Skeletal muscle tissue (tissue), 4 donors: ENCODE results near the gene NLGN3. TPM values are rescaled to one million over a fixed set of nuclear protein-coding genes. Genes with fewer than 3 reads are reported as not detected.
A peak's percentile ranks its signal among the peaks of the same experiment; 100 is the strongest.

ENCODE experiments used
- H3K27ac ChIP-seq: one replicate; pipeline ENCODE4 v1.7.0; 2013; ENCODE audit warnings: mild to moderate bottlenecking, low read depth, low read length, inconsistent platforms
- H3K27me3 ChIP-seq, 3 donors: one replicate each; pipeline ENCODE4 v1.7.0; 2013; ENCODE audit warnings: low read length in 3 of 3; ENCODE audit not compliant: control insufficient read depth in 3 of 3, insufficient read depth in 3 of 3
- H3K36me3 ChIP-seq, 3 donors: one replicate each; pipeline ENCODE4 v1.7.0; 2013; ENCODE audit warnings: low read length in 3 of 3; ENCODE audit not compliant: control insufficient read depth in 3 of 3, insufficient read depth in 3 of 3
- H3K4me1 ChIP-seq, 3 donors: one replicate each; pipeline ENCODE4 v1.7.0; 2013; ENCODE audit warnings: low read length in 3 of 3, mild to moderate bottlenecking in 3 of 3; ENCODE audit not compliant: control insufficient read depth in 3 of 3, insufficient read depth in 3 of 3
- H3K4me3 ChIP-seq, 3 donors: one replicate each; pipeline ENCODE4 v1.7.0; 2013; ENCODE audit warnings: low read length in 3 of 3
- H3K9ac ChIP-seq, 3 donors: one replicate each; pipeline ENCODE4 v1.7.0; 2013; ENCODE audit warnings: low read length in 3 of 3, mild to moderate bottlenecking in 3 of 3, moderate library complexity in 2 of 3, low read depth in 1 of 3
- H3K9me3 ChIP-seq, 3 donors: one replicate each; pipeline ENCODE4 v1.7.0; 2013; ENCODE audit warnings: low read length in 3 of 3; ENCODE audit not compliant: control insufficient read depth in 3 of 3
- total RNA-seq: library from RNA; depleted of rRNA; stranded (reverse); fragments of >200 nt; gene quantifications from one replicate; pipeline ENCODE4 v1.2.3, GENCODE V29; 2014
- donor health status: Osteomylitis.

The NLGN3 gene
- total RNA-seq, 1 donor from 2014 or later: 1.0 TPM

GRCh38 chrX:71117358-71117757 is 27.3 kb upstream of the NLGN3 start:
- no peak overlapping the region for H3K9ac ChIP-seq
- no peaks in the 10 kb centered on the region for H3K27me3 ChIP-seq
- H3K4me3 ChIP-seq: peak overlapping the region in 1 of 3 donors; percentile 20
- H3K9me3 ChIP-seq: peaks cover 0 to 2% (median 0%) of the 10 kb centered on the region in 3 donors
- peaks cover 6 to 13% (median 10%) of the 10 kb centered on the region in 3 donors for H3K4me1 ChIP-seq
- peaks cover 16 to 21% (median 18%) of the 10 kb centered on the region in 3 donors for H3K36me3 ChIP-seq
- H3K27ac ChIP-seq: no peak overlapping the region

GRCh38 chrX:71118032-71118984 is 26.3 kb upstream of the NLGN3 start, which contains the start of gene MED12:
TSS of gene MED12 (plus strand) at chrX:71118596. CDS start at chrX:71118755, 159 bp downstream.
- no peaks in the 10 kb centered on the region for H3K27me3 ChIP-seq
- peaks cover 6 to 13% (median 10%) of the 10 kb centered on the region in 3 donors for H3K4me1 ChIP-seq
- peak within 1 kb of the TSS; percentile 60 to 82 (median 75) for H3K4me3 ChIP-seq
- H3K36me3 ChIP-seq: peaks cover 26 to 31% (median 28%) of the 10 kb centered on the region in 3 donors
- peak within 1 kb of the TSS; percentile 74 to 82 (median 80) for H3K9ac ChIP-seq
- H3K9me3 ChIP-seq: peaks cover 0 to 2% (median 0%) of the 10 kb centered on the region in 3 donors
- H3K27ac ChIP-seq: peak within 1 kb of the TSS; percentile 80

GRCh38 chrX:71118985-71119535 is 25.6 kb upstream of the NLGN3 start:
- peaks cover 33 to 36% (median 36%) of the 10 kb centered on the region in 3 donors for H3K36me3 ChIP-seq
- no peaks in the 10 kb centered on the region for H3K27me3 ChIP-seq
- H3K9ac ChIP-seq: peak overlapping the region; percentile 72 to 82 (median 74)
- peaks cover 0 to 2% (median 0%) of the 10 kb centered on the region in 3 donors for H3K9me3 ChIP-seq
- H3K27ac ChIP-seq: peak overlapping the region; percentile 80
- peak overlapping the region; percentile 60 to 82 (median 75) for H3K4me3 ChIP-seq
- peaks cover 6 to 13% (median 10%) of the 10 kb centered on the region in 3 donors for H3K4me1 ChIP-seq

- Histone ChIP-seq H3K9ac (no peak overlapping the region), H3K27me3 (peaks cover 0 to 4% (median 0%) of the 10 kb centered on the region in 3 donors), H3K36me3 (peaks cover 69 to 88% (median 83%) of the 10 kb centered on the region in 3 donors), H3K9me3 (no peaks in the 10 kb centered on the region), H3K4me1 (no peaks in the 10 kb centered on the region), H3K27ac (no peak overlapping the region), H3K4me3 (no peak overlapping the region)
Measured at GRCh38 chrX:71128166-71128833, 16.3 kb upstream of the NLGN3 start.

GRCh38 chrX:71128915-71129765 is 15.5 kb upstream of the NLGN3 start:
- H3K9me3 ChIP-seq: no peaks in the 10 kb centered on the region
- no peak overlapping the region for H3K9ac ChIP-seq
- no peaks in the 10 kb centered on the region for H3K4me1 ChIP-seq
- H3K27ac ChIP-seq: no peak overlapping the region
- peaks cover 64 to 83% (median 76%) of the 10 kb centered on the region in 3 donors for H3K36me3 ChIP-seq
- no peak overlapping the region for H3K4me3 ChIP-seq
- H3K27me3 ChIP-seq: peaks cover 0 to 4% (median 0%) of the 10 kb centered on the region in 3 donors

- Histone ChIP-seq H3K27me3 (peaks cover 0 to 4% (median 0%) of the 10 kb centered on the region in 3 donors), H3K9ac (no peak overlapping the region), H3K36me3 (peaks cover 62 to 76% (median 65%) of the 10 kb centered on the region in 3 donors), H3K9me3 (no peaks in the 10 kb centered on the region), H3K27ac (no peak overlapping the region), H3K4me3 (no peak overlapping the region), H3K4me1 (no peaks in the 10 kb centered on the region)
Measured at GRCh38 chrX:71131510-71131909, 13.1 kb upstream of the NLGN3 start.

GRCh38 chrX:71140440-71140839 is 4.2 kb upstream of the NLGN3 start:
- no peaks in the 10 kb centered on the region for H3K27me3 ChIP-seq
- H3K4me1 ChIP-seq: peaks cover 2 to 15% (median 6%) of the 10 kb centered on the region in 3 donors
- H3K4me3 ChIP-seq: no peak overlapping the region
- H3K9me3 ChIP-seq: no peaks in the 10 kb centered on the region
- H3K27ac ChIP-seq: no peak overlapping the region
- peaks cover 22 to 34% (median 26%) of the 10 kb centered on the region in 3 donors for H3K36me3 ChIP-seq
- no peak overlapping the region for H3K9ac ChIP-seq

GRCh38 chrX:71143508-71143907 is 1.1 kb upstream of the NLGN3 start:
- Histone ChIP-seq H3K9ac (no peak overlapping the region), H3K4me1 (peaks cover 3 to 22% (median 10%) of the 10 kb centered on the region in 3 donors), H3K27ac (no peak overlapping the region), H3K36me3 (peaks cover 9 to 15% (median 10%) of the 10 kb centered on the region in 3 donors), H3K4me3 (no peak overlapping the region), H3K9me3 (no peaks in the 10 kb centered on the region), H3K27me3 (no peaks in the 10 kb centered on the region)
